BLaER1 (cell line): ENCODE data around the gene TMEM178B.
"Not testable (repeated sequence)": the region's sequence is repeated elsewhere in the genome, so short reads cannot be mapped to it uniquely, and the experiment has no call there.

Source experiments
- H3K27ac ChIP-seq: shearing (Covaris generic); formaldehyde crosslinking; 2 replicates; pipeline ENCODE4 v1.8.1; 2022
- H3K27me3 ChIP-seq: shearing (Covaris generic); formaldehyde crosslinking; 2 replicates; pipeline ENCODE4 v1.8.1; 2022
- H3K36me3 ChIP-seq: shearing (Covaris generic); formaldehyde crosslinking; 2 replicates; pipeline ENCODE4 v1.8.1; 2022
- H3K4me1 ChIP-seq: shearing (Covaris generic); formaldehyde crosslinking; 2 replicates; pipeline ENCODE4 v1.8.1; 2022
- H3K4me2 ChIP-seq: shearing (Covaris generic); formaldehyde crosslinking; 2 replicates; pipeline ENCODE4 v1.8.1; 2022
- H3K4me3 ChIP-seq: shearing (Covaris generic); formaldehyde crosslinking; 2 replicates; pipeline ENCODE4 v1.8.1; 2022
- H3K9ac ChIP-seq: shearing (Covaris generic); formaldehyde crosslinking; 2 replicates; pipeline ENCODE4 v1.8.1; 2022
- H3K9me3 ChIP-seq: shearing (Covaris generic); formaldehyde crosslinking; 2 replicates; pipeline ENCODE4 v1.8.1; 2022
- H4K20me1 ChIP-seq: shearing (Covaris generic); formaldehyde crosslinking; 2 replicates; pipeline ENCODE4 v1.8.1; 2022
- Cebpa-rat ChIP-seq: shearing (Covaris generic); IDR thresholded peaks from 2 replicates; pipeline ENCODE4 v1.8.1; 2022

TMEM178B gene

DNA sequence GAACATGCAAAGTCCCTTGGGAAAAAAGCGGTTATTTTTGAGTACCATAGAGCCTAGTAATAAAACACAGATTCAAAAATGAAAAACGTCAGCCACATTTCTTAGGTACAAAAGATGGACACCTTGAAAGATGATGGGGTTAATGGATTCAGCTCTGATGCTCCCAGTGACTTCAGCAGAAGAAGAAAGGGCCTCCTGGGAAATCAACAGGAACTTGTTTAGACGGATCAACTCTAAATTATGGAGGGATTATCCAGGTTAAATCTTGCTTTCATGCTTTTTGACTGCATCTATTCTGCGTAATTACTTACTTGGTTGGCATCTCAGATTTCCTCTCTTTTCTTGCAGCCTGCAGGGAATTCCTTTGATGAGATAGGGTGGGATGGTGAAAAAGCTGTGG, 82.5 kb downstream of the TMEM178B start:
- Histone ChIP-seq H3K9me3 (no peaks in the 10 kb centered on the region), H3K4me3 (no peak overlapping the region), H4K20me1 (no peaks in the 10 kb centered on the region), H3K36me3 (no peaks in the 10 kb centered on the region), H3K4me1 (0 out of 2 replicates have a peak, but pooled peaks cover 18% of the 10 kb centered on the region), H3K27me3 (no peaks in the 10 kb centered on the region), H3K27ac (no peak overlapping the region), H3K9ac (no peak overlapping the region), H3K4me2 (no peak overlapping the region)
- TF ChIP-seq Cebpa-rat, result no peak

DNA sequence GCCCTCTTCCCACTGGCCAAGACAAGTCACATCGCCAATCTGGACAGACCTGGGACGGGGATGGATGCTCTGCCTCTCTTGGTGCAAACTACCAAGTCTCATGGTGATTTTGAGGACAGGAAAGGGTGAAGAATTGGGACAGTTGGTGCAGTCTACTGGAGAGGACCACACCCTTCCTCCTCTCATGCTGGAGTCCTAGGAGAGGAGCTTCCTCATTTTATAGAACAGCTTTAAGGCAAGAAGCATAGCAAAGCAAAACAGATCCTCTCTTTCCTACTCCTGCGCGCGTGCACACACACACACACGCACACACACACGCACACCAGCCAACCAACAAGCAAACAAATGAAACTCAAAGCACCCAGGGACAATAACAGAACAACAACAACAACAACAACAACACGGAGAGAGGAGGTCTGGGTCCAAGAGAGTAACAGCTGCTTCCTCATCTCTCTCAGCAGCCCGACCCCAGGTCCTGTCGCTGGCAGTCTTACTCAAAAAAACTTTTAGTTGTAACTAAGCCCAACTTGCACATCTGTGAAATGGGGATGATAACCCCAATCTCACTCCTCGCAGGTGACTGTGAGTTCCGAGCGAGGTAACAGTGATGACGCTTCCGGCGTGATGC, 83.4 kb downstream of the TMEM178B start:
- H3K4me1 ChIP-seq, result 0 out of 2 replicates have a peak, but pooled peaks cover 18% of the 10 kb centered on the region
- peak overlapping the region; percentile 11; the same call in 1 of the 2 replicates for H3K4me2 ChIP-seq
- no peak overlapping the region for H3K9ac ChIP-seq
- no peaks in the 10 kb centered on the region for H3K27me3 ChIP-seq
- H3K36me3 ChIP-seq, result no peaks in the 10 kb centered on the region
- TF ChIP-seq Cebpa-rat, result no peak
- H4K20me1 ChIP-seq, result no peaks in the 10 kb centered on the region
- no peaks in the 10 kb centered on the region for H3K9me3 ChIP-seq
- no peak overlapping the region for H3K27ac ChIP-seq
- H3K4me3 ChIP-seq, result no peak overlapping the region

DNA sequence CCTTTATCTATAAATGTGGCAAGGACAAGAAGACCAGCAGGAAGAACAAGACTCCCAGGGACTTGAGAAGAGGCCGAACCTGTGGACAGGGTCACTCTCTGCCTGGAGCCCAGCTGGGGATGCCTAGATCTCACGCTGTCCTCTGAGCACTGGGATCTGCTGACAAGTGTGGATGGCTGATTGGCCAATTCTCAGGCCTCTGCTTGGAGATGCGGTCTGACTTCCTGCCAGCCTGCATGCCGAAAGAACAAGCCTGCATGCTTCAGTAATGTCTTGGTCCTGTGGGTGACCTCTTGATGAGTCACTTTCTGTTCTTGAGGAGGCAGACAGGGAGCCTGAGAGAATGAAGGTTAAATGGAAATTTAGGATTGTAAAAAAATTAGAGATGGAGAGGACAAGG, 84.7 kb downstream of the TMEM178B start:
- H3K4me2 ChIP-seq, result no peak overlapping the region
- H3K27ac ChIP-seq, result no peak overlapping the region
- no peaks in the 10 kb centered on the region for H3K27me3 ChIP-seq

DNA sequence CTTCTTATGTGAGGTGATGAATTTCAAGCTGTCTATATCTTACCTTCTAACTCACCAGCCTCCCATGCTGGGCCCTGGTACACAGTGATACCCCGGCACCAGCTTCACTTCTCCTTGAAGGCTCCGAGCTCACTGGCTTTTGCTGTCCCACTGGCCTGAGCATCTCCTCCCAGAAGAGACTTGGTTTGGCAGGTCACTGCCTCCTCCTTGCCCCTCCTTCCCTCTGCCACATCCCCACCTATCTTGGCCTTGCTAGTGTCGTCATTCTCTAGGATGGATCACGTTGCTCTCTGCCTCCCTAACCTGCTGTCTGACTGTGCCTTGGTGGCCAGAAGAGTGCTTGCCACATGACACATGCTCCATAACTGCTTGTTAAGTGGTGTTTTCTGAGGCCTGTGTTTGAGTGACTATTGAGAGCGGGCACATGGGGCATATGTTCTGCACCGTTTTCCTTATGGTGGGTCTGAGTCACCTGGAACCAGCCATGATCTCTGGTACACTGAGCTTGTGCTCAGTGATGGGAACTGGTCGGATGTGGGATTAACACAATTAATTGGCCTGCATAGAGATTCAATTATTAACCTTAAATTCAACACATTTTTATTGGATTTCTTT, 86.5 kb downstream of the TMEM178B start:
- Histone ChIP-seq H3K4me3 (no peak overlapping the region), H3K4me2 (no peak overlapping the region), H3K9ac (no peak overlapping the region), H3K4me1 (0 out of 2 replicates have a peak, but pooled peaks cover 18% of the 10 kb centered on the region), H4K20me1 (no peaks in the 10 kb centered on the region), H3K9me3 (peaks cover 6% of the 10 kb centered on the region), H3K27me3 (no peaks in the 10 kb centered on the region), H3K27ac (no peak overlapping the region), H3K36me3 (no peaks in the 10 kb centered on the region)
- no peak for TF ChIP-seq Cebpa-rat

More for the DNA sequence above, 84.7 kb downstream of the TMEM178B start:
- no peaks in the 10 kb centered on the region for H3K36me3 ChIP-seq
- no peak for TF ChIP-seq Cebpa-rat
- no peak overlapping the region for H3K4me3 ChIP-seq
- peaks cover 6% of the 10 kb centered on the region for H3K9me3 ChIP-seq
- H3K4me1 ChIP-seq, result 0 out of 2 replicates have a peak, but pooled peaks cover 18% of the 10 kb centered on the region
- H4K20me1 ChIP-seq, result no peaks in the 10 kb centered on the region
- no peak overlapping the region for H3K9ac ChIP-seq

DNA sequence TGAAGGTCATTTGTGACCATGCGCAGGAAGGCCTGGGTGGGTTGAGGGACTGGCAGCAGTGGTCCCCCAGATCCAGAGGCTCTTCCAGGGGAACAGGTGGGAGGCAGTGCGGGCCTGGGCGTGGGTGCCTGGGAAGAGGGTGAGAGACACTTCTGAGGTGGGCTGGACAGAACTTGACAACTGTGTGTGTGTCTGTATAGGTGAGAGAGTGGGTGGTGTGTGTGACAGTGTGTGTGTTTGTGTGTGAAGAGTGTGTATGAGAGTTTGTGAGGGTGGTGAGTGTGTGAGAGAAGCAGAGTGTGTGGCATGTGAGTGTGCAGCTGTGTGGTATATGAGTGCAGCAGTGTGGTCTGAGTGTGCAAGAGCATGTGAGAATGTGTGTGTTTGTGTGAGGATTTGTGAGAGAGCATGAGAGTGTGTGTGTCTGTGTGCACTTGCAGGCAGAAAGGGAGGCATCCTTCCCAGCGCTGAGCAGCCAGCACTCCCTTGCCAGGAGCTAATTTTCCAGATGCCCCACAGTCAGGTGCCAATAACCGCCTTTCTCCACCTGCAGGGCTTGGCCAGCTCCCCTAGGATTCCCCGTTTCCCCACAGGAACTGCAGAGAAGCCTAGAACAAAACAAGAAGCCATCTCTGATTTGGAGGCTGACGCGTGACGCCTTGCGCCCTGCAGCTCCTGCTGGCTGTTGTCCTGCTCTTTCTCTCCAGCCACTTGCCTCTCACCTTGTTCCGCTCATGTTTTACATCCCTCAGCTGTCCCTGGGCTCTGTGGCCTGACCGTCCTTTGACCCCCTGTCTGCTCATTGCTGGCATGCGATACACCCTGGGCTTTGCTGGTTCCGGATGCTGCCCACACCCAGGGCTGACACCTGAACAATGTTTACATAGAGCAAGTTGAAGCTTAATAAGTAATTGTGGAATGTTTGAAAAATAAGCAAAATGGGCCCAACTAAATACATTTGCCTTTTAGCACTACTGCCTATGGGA, 88.0 kb downstream of the TMEM178B start:
- Histone ChIP-seq H3K27ac (no peak overlapping the region), H3K9ac (no peak overlapping the region), H3K4me1 (0 out of 2 replicates have a peak, but pooled peaks cover 9% of the 10 kb centered on the region), H3K4me2 (no peak overlapping the region), H3K9me3 (peaks cover 6% of the 10 kb centered on the region), H4K20me1 (no peaks in the 10 kb centered on the region), H3K4me3 (no peak overlapping the region), H3K27me3 (no peaks in the 10 kb centered on the region), H3K36me3 (no peaks in the 10 kb centered on the region)
- TF ChIP-seq Cebpa-rat, result no peak

DNA sequence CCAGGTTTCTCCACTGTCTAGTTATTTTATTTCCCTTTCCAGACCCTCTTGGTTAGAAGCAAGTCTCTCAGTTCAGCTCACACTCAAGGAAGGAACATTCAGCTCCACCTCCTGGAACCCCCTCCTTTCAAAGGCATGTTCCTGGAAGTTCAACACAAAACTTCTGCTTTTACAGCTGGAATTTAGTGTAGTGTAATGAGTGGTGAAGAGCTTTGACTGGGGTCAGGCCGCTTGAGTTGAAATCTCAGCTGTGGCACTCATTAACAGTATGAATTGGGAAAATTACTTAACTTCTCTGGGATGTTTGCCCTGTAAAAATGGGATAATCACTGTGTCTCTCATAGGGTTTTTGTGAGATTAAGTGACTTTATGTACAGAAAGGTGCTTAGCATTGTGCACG, 91.7 kb downstream of the TMEM178B start:
- TF ChIP-seq Cebpa-rat, result no peak
- H3K9me3 ChIP-seq, result peaks cover 10% of the 10 kb centered on the region
- H3K9ac ChIP-seq, result no peak overlapping the region
- no peaks in the 10 kb centered on the region for H3K36me3 ChIP-seq
- no peak overlapping the region for H3K27ac ChIP-seq
- H3K4me2 ChIP-seq, result no peak overlapping the region
- H3K27me3 ChIP-seq, result no peaks in the 10 kb centered on the region
- H3K4me1 ChIP-seq, result peaks cover 16% of the 10 kb centered on the region
- no peaks in the 10 kb centered on the region for H4K20me1 ChIP-seq
- no peak overlapping the region for H3K4me3 ChIP-seq

DNA sequence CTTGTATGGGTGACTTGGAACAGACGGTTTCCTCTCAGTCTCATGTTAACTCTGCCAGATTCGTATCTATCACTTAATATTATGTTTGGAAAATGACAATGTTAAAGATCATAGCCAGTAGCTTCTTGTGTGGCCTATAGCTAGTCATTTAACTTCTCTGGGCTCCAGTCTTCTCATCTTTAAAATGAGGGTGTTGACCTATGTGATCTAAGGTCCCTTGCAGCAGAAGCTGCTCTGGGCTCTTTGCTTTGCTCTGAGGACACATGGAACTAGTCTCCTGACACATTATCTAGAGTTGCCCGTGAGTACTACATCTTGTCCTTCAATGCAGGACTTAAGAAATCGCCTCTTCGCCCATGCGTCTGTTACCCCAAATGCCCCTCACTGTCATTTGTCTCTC, 93.1 kb downstream of the TMEM178B start:
- H3K36me3 ChIP-seq, result no peaks in the 10 kb centered on the region
- no peak overlapping the region for H3K27ac ChIP-seq
- no peaks in the 10 kb centered on the region for H4K20me1 ChIP-seq
- no peak overlapping the region for H3K4me2 ChIP-seq
- peaks cover 10% of the 10 kb centered on the region for H3K9me3 ChIP-seq
- peaks cover 16% of the 10 kb centered on the region for H3K4me1 ChIP-seq
- TF ChIP-seq Cebpa-rat, result no peak
- H3K9ac ChIP-seq, result no peak overlapping the region
- no peaks in the 10 kb centered on the region for H3K27me3 ChIP-seq
- no peak overlapping the region for H3K4me3 ChIP-seq

DNA sequence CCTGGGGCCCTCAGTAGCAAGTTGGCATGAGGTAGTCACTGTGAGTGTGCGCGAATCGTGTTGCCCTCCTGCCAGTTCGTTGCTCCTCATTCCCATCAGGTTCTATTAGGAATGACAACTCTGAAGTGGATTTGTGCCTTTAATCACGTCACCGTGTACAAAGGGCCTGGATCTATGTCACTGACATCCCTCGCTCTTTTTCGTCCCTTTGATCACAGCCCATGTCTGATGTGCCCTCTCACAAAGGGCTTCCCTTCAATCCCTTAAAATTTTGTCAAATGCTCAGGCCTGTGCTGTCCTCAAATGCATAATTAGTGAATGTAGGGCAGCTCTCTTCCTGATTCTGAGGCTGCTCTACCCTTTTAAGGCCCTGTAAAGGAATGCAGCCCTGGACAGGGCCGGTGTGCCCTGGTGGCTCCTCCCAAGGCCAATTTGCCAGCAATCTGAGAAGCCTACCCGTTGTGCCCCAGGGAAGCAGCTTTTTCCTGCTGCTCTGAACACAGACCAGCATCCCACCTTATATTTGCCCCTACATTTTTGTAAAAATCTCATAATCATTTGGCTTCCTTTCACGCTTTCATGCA, 93.6 kb downstream of the TMEM178B start:
- Histone ChIP-seq H3K4me2 (peak overlapping the region; percentile 44), H4K20me1 (no peaks in the 10 kb centered on the region), H3K27me3 (no peaks in the 10 kb centered on the region), H3K27ac (no peak overlapping the region), H3K36me3 (no peaks in the 10 kb centered on the region), H3K9me3 (peaks cover 10% of the 10 kb centered on the region), H3K9ac (no peak overlapping the region), H3K4me3 (no peak overlapping the region), H3K4me1 (peaks cover 16% of the 10 kb centered on the region)
- TF ChIP-seq Cebpa-rat, result no peak

DNA sequence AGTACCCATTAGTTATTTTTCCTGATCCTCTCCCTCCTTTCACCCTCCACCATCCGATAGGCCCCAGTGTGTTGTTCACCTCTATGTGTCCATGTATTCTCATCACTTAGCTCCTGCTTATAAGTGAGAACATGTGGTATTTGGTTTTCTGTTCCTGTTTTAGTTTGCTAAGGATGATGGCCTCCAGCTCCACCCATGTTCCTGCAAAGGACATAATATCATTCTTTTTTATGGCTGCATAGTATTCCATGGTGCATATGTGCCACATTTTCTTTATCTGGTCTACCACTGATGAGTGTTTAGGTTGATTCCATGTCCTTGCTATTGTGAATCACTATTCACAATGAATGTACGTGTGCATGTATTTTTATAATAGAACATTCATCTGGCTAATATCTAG, 95.3 kb downstream of the TMEM178B start:
- not testable (repeated sequence) for H3K4me3 ChIP-seq

DNA sequence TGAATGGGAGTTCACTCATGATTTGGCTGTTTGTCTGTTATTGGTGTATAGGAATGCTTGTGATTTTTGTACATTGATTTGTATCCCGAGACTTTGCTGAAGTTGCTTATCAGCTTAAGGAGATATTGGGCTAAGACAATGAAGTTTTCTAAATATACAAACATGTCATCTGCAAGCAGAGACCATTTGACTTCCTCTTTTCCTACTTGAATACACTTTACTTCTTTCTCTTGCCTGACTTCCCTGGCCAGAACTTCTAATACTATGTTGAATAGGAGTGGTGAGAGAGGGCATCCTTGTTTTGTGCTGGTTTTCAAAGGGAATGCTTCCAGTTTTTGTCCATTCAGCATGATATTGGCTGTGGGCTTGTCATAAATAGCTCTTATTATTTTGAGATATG, 101.9 kb downstream of the TMEM178B start:
- not testable (repeated sequence) for H3K36me3 ChIP-seq, H3K9ac ChIP-seq, H4K20me1 ChIP-seq, H3K9me3 ChIP-seq, H3K27me3 ChIP-seq, H3K4me3 ChIP-seq, H3K4me2 ChIP-seq, H3K27ac ChIP-seq
- H3K4me1 ChIP-seq, result peaks cover 13% of the 10 kb centered on the region

More for the DNA sequence above, 95.3 kb downstream of the TMEM178B start:
- peaks cover 16% of the 10 kb centered on the region for H3K4me1 ChIP-seq
- not testable (repeated sequence) for H3K9me3 ChIP-seq, H3K9ac ChIP-seq, H3K27ac ChIP-seq, H4K20me1 ChIP-seq, H3K36me3 ChIP-seq, H3K27me3 ChIP-seq, H3K4me2 ChIP-seq

DNA sequence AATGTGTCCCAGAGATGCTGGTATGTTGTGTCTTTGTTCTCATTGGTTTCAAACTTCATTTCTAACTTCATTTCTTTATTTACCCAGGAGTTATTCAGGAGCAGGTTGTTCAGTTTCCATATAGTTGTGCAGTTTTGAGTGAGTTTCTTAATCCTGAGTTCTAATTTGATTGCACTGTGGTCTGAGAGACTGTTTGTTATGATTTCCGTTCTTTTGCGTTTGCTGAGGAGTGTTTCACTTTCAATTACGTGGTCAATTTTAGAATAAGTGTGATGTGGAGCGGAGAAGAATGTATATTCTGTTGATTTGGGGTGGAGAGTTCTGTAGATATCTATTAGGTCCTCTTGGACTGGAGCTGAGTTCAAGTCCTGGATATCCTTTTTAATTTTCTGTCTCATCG, 103.3 kb downstream of the TMEM178B start:
- H3K4me3 ChIP-seq, H3K9me3 ChIP-seq, H3K27ac ChIP-seq, H3K36me3 ChIP-seq, H4K20me1 ChIP-seq, H3K9ac ChIP-seq, H3K27me3 ChIP-seq: not testable (repeated sequence)
- Histone ChIP-seq H3K4me2 (0 out of 2 replicates have a peak overlapping the region, but pooled peaks have one; percentile 22), H3K4me1 (peaks cover 13% of the 10 kb centered on the region)
